GM15510 (cell line): ENCODE results near the gene MYH9.

ENCODE experiments used
- POLR2A ChIP-seq: IDR thresholded peaks from 3 replicates; pipeline ENCODE4 v1.6.1; 2011; ENCODE audit warnings: borderline replicate concordance; ENCODE audit not compliant: insufficient read length; ENCODE audit errors: extremely low read depth

MYH9 gene

GRCh38 chr22:36379593-36380361 lies 8.0 kb downstream of the MYH9 start:
- peak; percentile 13 for TF ChIP-seq POLR2A

- no peak for TF ChIP-seq POLR2A
These were observed 8.9 kb downstream of the MYH9 start for GRCh38 chr22:36378869-36379217.

- no peak for TF ChIP-seq POLR2A
These were observed 9.5 kb downstream of the MYH9 start for GRCh38 chr22:36378080-36378868.

GRCh38 chr22:36377022-36377631 lies 10.6 kb downstream of the MYH9 start:
- no peak for TF ChIP-seq POLR2A

- TF ChIP-seq POLR2A: no peak
These were observed 11.5 kb downstream of the MYH9 start for GRCh38 chr22:36376265-36376664.

GRCh38 chr22:36375071-36375980 lies 12.4 kb downstream of the MYH9 start:
- TF ChIP-seq POLR2A: no peak

- no peak for TF ChIP-seq POLR2A
These were observed 13.2 kb downstream of the MYH9 start for GRCh38 chr22:36374603-36375024.

GRCh38 chr22:36373258-36373579 lies 14.5 kb downstream of the MYH9 start:
- TF ChIP-seq POLR2A: no peak

- TF ChIP-seq POLR2A: no peak
These were observed 15.8 kb downstream of the MYH9 start for GRCh38 chr22:36371920-36372319.

GRCh38 chr22:36369922-36370791 lies 17.6 kb downstream of the MYH9 start:
- no peak for TF ChIP-seq POLR2A

- no peak for TF ChIP-seq POLR2A
These were observed 18.5 kb downstream of the MYH9 start for GRCh38 chr22:36369004-36369921.

- no peak for TF ChIP-seq POLR2A
These were observed 19.3 kb downstream of the MYH9 start for GRCh38 chr22:36368359-36368983.

- no peak for TF ChIP-seq POLR2A
These were observed 20.3 kb downstream of the MYH9 start for GRCh38 chr22:36367479-36367878.

GRCh38 chr22:36367066-36367465 lies 20.7 kb downstream of the MYH9 start:
- no peak for TF ChIP-seq POLR2A
